Left renal pelvis (tissue), 4 donors: ENCODE results near the gene GDPD4. TPM values are rescaled to one million over a fixed set of nuclear protein-coding genes. Genes with fewer than 3 reads are reported as not detected.

Source experiments
- DNase-seq, 4 donors: peaks; one replicate each; pipeline ENCODE4 v3.0.0-alpha.2; 2013; ENCODE audit warnings: low read depth in 4 of 4, low spot score in 3 of 4
- polyA plus RNA-seq, 4 donors: library from polyadenylated mRNA; unstranded; fragments of 120-200 nt; gene quantifications; one replicate each; pipeline ENCODE4 v1.2.1, GENCODE V29; 2013; ENCODE audit not compliant: insufficient read length in 4 of 4

The GDPD4 gene
- polyA plus RNA-seq, 4 donors, result 0.18 to 0.46 (median 0.34) TPM; not detected in 1

GRCh38 chr11:77178150-77178549 lies 123.3 kb downstream of the GDPD4 start:
- no peak for DNase-seq

- DNase-seq, result no peak
These were observed 124.5 kb downstream of the GDPD4 start for GRCh38 chr11:77176996-77177395.

GRCh38 chr11:77175869-77176539 lies 125.5 kb downstream of the GDPD4 start:
- DNase-seq, result no peak

GRCh38 chr11:77175021-77175842 lies 126.3 kb downstream of the GDPD4 start:
- DNase-seq, result no peak

- DNase-seq, result no peak
These were observed 126.9 kb downstream of the GDPD4 start for GRCh38 chr11:77174559-77174958.

- no peak for DNase-seq
These were observed 128.0 kb downstream of the GDPD4 start for GRCh38 chr11:77173494-77173893.

- DNase-seq, result no peak
These were observed 128.9 kb downstream of the GDPD4 start for GRCh38 chr11:77172666-77172982.

- no peak for DNase-seq
These were observed 129.4 kb downstream of the GDPD4 start for GRCh38 chr11:77171885-77172665.

GRCh38 chr11:77171254-77171653 lies 130.2 kb downstream of the GDPD4 start:
- no peak for DNase-seq

- no peak for DNase-seq
These were observed 131.4 kb downstream of the GDPD4 start for GRCh38 chr11:77170107-77170506.

- no peak for DNase-seq
These were observed 133.7 kb downstream of the GDPD4 start for GRCh38 chr11:77167791-77168190.

- DNase-seq, result no peak
These were observed 134.3 kb downstream of the GDPD4 start for GRCh38 chr11:77167111-77167626.

Other genes with a start within 250 kb of the GDPD4 start
- 10 to 100 TPM; 17.4 to 31.9 (median 24.7) TPM for gene CAPN5, start 234.7 kb downstream of the GDPD4 start, polyA plus RNA-seq
- gene OMP, start 198.8 kb downstream of the GDPD4 start, polyA plus RNA-seq, result under 1 TPM in 2 of 4 donors, not detected in 2; 0.50 to 0.53 TPM
- 1 to 10 TPM; 2.2 to 4.2 (median 2.8) TPM for gene MYO7A, start 173.4 kb downstream of the GDPD4 start, polyA plus RNA-seq
- gene PAK1, start 172.4 kb upstream of the GDPD4 start, polyA plus RNA-seq, result 10 to 100 TPM; 44.2 to 96.4 (median 87.1) TPM